Transverse colon (tissue), 4 donors: ENCODE results near the gene CXCL9. TPM values are rescaled to one million over a fixed set of nuclear protein-coding genes. Genes with fewer than 3 reads are reported as not detected.

ENCODE experiments used
- DNase-seq: peaks from one replicate; pipeline ENCODE4 v3.0.0-alpha.2; 2019
- H3K27ac ChIP-seq, 4 donors: fragments of 200-600 bp; sonication (generic); 2 replicates each; pipeline ENCODE4 v1.5.1; 2016 to 2018; ENCODE audit warnings: inconsistent platforms in 4 of 4
- H3K27me3 ChIP-seq: fragments of 200-600 bp; sonication (generic); 2 replicates; pipeline ENCODE4 v1.5.1; 2017; ENCODE audit warnings: inconsistent platforms
- H3K36me3 ChIP-seq, 4 donors: fragments of 200-600 bp; sonication (generic); 2 replicates each; pipeline ENCODE4 v1.5.1; 2017 to 2019; ENCODE audit warnings: inconsistent platforms in 4 of 4
- H3K4me1 ChIP-seq, 4 donors: fragments of 200-600 bp; sonication (generic); 2 replicates each; pipeline ENCODE4 v1.5.1; 2017 to 2020; ENCODE audit warnings: inconsistent platforms in 4 of 4
- H3K4me3 ChIP-seq, 4 donors: fragments of 200-600 bp; sonication (generic); 1 replicate in 1 of 4; 2 replicates in 3 of 4; pipeline versions ENCODE4 v1.5.1 to v1.6.1; 2017 to 2019; ENCODE audit warnings: inconsistent platforms in 4 of 4
- H3K9me3 ChIP-seq, 2 donors: fragments of 200-600 bp; sonication (generic); 2 replicates each; pipeline ENCODE4 v1.5.1; 2017 to 2019; ENCODE audit warnings: inconsistent platforms in 2 of 2
- CTCF ChIP-seq, 5 experiments: fragments of 200-600 bp in 3 of 5; fragments of 450-650 bp in 2 of 5; sonication (generic) in 3 of 5; IDR thresholded peaks; 1 replicate in 2 of 5; 2 replicates in 3 of 5; pipeline ENCODE4 v1.5.1; 2016 to 2017; ENCODE audit warnings: antibody characterized with exemption in 5 of 5, inconsistent platforms in 3 of 5, mild to moderate bottlenecking in 2 of 5, moderate library complexity in 1 of 5
- EP300 ChIP-seq: sonication (generic); formaldehyde crosslinking; IDR thresholded peaks from one replicate; pipeline ENCODE4 v1.6.1; 2017; ENCODE audit warnings: antibody characterized with exemption, low read depth
- POLR2A ChIP-seq: fragments of 450-650 bp; IDR thresholded peaks from one replicate; pipeline ENCODE4 v1.6.1; 2016; ENCODE audit warnings: antibody characterized with exemption, mild to moderate bottlenecking, moderate library complexity
- POLR2AphosphoS5 ChIP-seq, 3 donors: sonication (generic); formaldehyde crosslinking; IDR thresholded peaks; one replicate each; pipeline ENCODE4 v1.6.1; 2016; ENCODE audit warnings: antibody characterized with exemption in 3 of 3
- WGBS, 2 donors: methylation state at CpG; one replicate each; pipeline ENCODE4 v1.1.5; 2018; ENCODE audit warnings: low coverage in 1 of 2; 5-methylcytosine and 5-hydroxymethylcytosine counted together
- in situ Hi-C, 4 donors: fragments of 200-750 bp; cut with MboI; loops; one replicate each; pipeline versions ENCODE4 v1.15.0 to v1.15.1; 2017; ENCODE audit warnings: low sequenced_read_pairs in 3 of 4, low pct_ligation_motif_present in 1 of 4, low pct_unique_long_range_greater_than_20kb in 1 of 4
- intact Hi-C: fragments of 100-400 bp; cut with DNase I; formaldehyde crosslinking; loops from one replicate; pipeline ENCODE4 v1.15.1; 2023; ENCODE audit warnings: low total_unique reads
- total RNA-seq, 4 donors: library from RNA; depleted of rRNA; stranded (reverse); fragments of >200 nt; gene quantifications; one replicate each; pipeline ENCODE4 v1.1.0, GENCODE V29; 2016

The CXCL9 gene
- total RNA-seq, 4 donors from 2014 or later: 2.5 TPM; not detected in 3

DNA sequence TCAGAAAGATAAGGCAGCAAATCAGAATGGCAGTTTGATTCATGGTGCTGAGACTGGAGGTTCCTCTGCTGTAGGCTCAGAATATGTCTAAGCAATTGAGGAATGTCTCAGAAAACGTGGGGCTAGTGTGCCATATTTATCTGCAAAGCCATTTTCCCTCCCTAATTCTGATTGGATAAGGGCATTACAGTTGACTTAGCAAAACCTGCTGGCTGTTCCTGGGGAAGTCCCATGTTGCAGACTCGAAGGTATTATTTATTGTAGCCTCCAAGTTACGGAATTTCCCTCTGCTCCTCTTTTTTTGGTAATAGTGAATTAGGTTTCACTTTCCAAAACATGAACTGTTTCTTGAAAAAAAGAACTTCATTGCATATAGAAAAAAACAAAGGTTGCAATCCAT lies 16.1 kb upstream of the CXCL9 start, which contains the start of gene CXCL10:
Gene CXCL10, minus strand, starts transcription at position 109 of the 400 bp plus-strand sequence. Its CDS starts 66 bp downstream, at position 43.
- WGBS, 2 donors: 14 to 24% methylated on average over 2 to 3 of the region's 3 CpGs
- no peak for TF ChIP-seq POLR2AphosphoS5 (IDR thresholded peaks at IDR 0.05)
- TF ChIP-seq POLR2A: no peak
- no peak for TF ChIP-seq EP300
- TF ChIP-seq CTCF (IDR thresholded peaks at IDR 0.05): no peak
- intact Hi-C loops: no loop called here
- in situ Hi-C loops: no loop called here
- no peak for DNase-seq
- Histone ChIP-seq H3K4me3 (no peak within 1 kb of the TSS), H3K4me1 (peaks cover 0 to 12% (median 3%) of the 10 kb centered on the region in 4 donors), H3K9me3 (no peaks in the 10 kb centered on the region), H3K27ac (no peak within 1 kb of the TSS), H3K36me3 (no peaks in the 10 kb centered on the region), H3K27me3 (no peaks in the 10 kb centered on the region)

GRCh38 chr4:76022677-76023076 lies 15.4 kb upstream of the CXCL9 start:
- no peak overlapping the region for H3K27ac ChIP-seq
- in situ Hi-C loops: no loop called here
- peaks cover 0 to 7% (median 0%) of the 10 kb centered on the region in 4 donors for H3K4me1 ChIP-seq
- no peak for TF ChIP-seq CTCF (IDR thresholded peaks at IDR 0.05)
- no peak for TF ChIP-seq POLR2AphosphoS5 (IDR thresholded peaks at IDR 0.05)
- TF ChIP-seq EP300: no peak
- no peak for TF ChIP-seq POLR2A
- H3K9me3 ChIP-seq: no peaks in the 10 kb centered on the region
- no peaks in the 10 kb centered on the region for H3K27me3 ChIP-seq
- DNase-seq: no peak
- intact Hi-C loops: no loop called here
- 80 to 84% methylated on average over 2 of the region's 2 CpGs for WGBS, 2 donors
- H3K36me3 ChIP-seq: no peaks in the 10 kb centered on the region
- no peak overlapping the region for H3K4me3 ChIP-seq

DNA sequence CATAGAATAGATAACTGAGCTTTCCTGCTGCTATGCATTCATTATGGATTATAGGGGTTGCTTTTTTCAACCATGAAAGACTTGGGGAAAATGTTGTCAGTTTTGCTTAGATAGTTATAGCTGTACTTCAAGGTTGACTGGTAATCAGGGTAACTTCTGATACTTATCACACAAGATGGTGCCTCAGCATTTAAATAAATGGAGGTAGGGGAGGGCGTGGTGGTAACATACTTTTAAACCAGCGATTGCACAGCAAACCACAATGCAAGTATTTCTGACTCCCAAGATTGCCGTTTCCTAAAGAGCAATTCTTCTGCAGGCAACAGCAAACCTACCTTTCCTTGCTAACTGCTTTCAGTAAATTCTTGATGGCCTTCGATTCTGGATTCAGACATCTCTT lies 14.7 kb upstream of the CXCL9 start:
- no peak for DNase-seq
- WGBS, 2 donors: 75 to 84% methylated on average over 4 of the region's 4 CpGs

DNA sequence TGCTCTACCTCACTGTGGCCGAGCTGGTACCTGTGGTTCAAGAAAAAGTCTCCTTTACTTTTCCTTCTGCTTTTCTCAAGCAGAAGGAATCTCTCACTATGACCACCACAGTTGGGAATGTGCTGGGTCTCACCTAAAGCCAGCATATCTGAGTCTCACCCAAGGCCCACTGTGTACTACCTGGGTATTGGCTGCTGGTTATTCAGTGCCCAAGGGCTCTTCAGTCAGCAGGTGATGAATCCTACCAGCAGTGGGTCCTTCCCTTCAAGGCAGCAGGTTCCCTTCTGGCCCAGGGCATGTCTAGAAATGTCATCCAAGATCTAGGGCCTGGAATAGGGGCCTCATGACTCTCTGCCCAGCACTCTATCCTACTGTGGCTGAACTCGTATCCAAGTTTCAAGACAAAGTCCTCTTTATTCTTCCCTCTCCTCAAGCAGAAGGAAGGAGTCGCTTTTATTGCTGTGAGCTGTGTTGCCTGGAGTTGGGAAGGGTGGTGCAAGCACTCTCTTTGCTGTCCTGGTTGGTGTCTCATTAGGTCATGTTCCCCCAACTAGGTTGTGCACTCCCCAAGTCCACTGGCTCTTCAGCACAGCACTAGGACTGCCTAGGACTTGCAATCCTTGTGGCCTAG lies 9.9 kb upstream of the CXCL9 start:
- in situ Hi-C loops (no loop called here), intact Hi-C loops (no loop called here)
- Histone ChIP-seq H3K9me3 (no peaks in the 10 kb centered on the region), H3K36me3 (no peaks in the 10 kb centered on the region), H3K4me1 (peaks cover 0 to 20% (median 0%) of the 10 kb centered on the region in 4 donors), H3K27me3 (no peaks in the 10 kb centered on the region), H3K27ac (no peak overlapping the region), H3K4me3 (no peak overlapping the region)
- WGBS, 2 donors: 80 to 84% methylated on average over 1 to 3 of the region's 3 CpGs
- DNase-seq: no peak
- TF ChIP-seq POLR2AphosphoS5 (IDR thresholded peaks at IDR 0.05): no peak
- TF ChIP-seq POLR2A: no peak
- TF ChIP-seq EP300: no peak
- TF ChIP-seq CTCF (IDR thresholded peaks at IDR 0.05): no peak

More for the DNA sequence above, 14.7 kb upstream of the CXCL9 start:
- intact Hi-C loops (no loop called here), in situ Hi-C loops (no loop called here)
- peaks cover 0 to 7% (median 0%) of the 10 kb centered on the region in 4 donors for H3K4me1 ChIP-seq
- TF ChIP-seq EP300: no peak
- no peak for TF ChIP-seq POLR2A
- TF ChIP-seq CTCF (IDR thresholded peaks at IDR 0.05): no peak
- no peak for TF ChIP-seq POLR2AphosphoS5 (IDR thresholded peaks at IDR 0.05)
- no peak overlapping the region for H3K4me3 ChIP-seq
- H3K36me3 ChIP-seq: no peaks in the 10 kb centered on the region
- H3K9me3 ChIP-seq: no peaks in the 10 kb centered on the region
- no peaks in the 10 kb centered on the region for H3K27me3 ChIP-seq
- no peak overlapping the region for H3K27ac ChIP-seq
